HL-60 (cell line): ENCODE measurements around the gene PIM3. TPM values are rescaled to one million over a fixed set of nuclear protein-coding genes. Genes with fewer than 3 reads are reported as not detected.

ENCODE experiments used
- microRNA-seq: library from miRNA; unstranded; fragments of <30 nt; microRNA quantifications from one replicate; pipeline ENCODE4, GENCODE V29; 2018

Gene PIM3

Small RNAs within 50 kb of the gene (microRNA-seq; reads per million reads assigned to microRNA genes)
- gene MIR6821 = not detected
